SK-N-SH (cell line): ENCODE measurements around the gene SLC17A9. TPM values are rescaled to one million over a fixed set of nuclear protein-coding genes. Genes with fewer than 3 reads are reported as not detected.

Experiments used
- CTCF ChIA-PET: fragments of 300-600, 350-600 bp; formaldehyde crosslinking; extraction: SDS; loops from one replicate; lab custom pipeline; 2021; lab: Yijun Ruan, JAX
- POLR2A ChIA-PET: fragments of 350-600 bp; sonication (Branson Sonifier 250); formaldehyde crosslinking; extraction: SDS; loops from one replicate; lab custom pipeline; 2020; ENCODE audit warnings: antibody characterized with exemption, inconsistent platforms; lab: Yijun Ruan, JAX
- DNase-seq: peaks from one replicate; pipeline ENCODE4 v3.0.0; 2012
- H2AFZ ChIP-seq: fragments of 200-600 bp; sonication (generic); 2 replicates; pipeline ENCODE4 v1.8.1; 2016; ENCODE audit warnings: antibody characterized with exemption, mild to moderate bottlenecking, low read depth
- H3F3A ChIP-seq: fragments of 200-600 bp; sonication (generic); replicated peaks from 2 replicates; pipeline ENCODE3; 2016; ENCODE audit warnings: antibody characterized with exemption, mild to moderate bottlenecking; ENCODE audit not compliant: insufficient read depth
- H3K27ac ChIP-seq, 2 experiments: fragments of 200-500 bp in 1 of 2; fragments of 200-600 bp in 1 of 2; sonication (Bioruptor generic) in 1 of 2; sonication (generic), shearing (Covaris generic) in 1 of 2; 2 replicates each; pipeline versions ENCODE4 v1.5.1 to v1.6.1; 2014 to 2016; ENCODE audit warnings: low read depth in 2 of 2, inconsistent platforms in 1 of 2, low read length in 1 of 2, mild to moderate bottlenecking in 1 of 2, mixed read lengths in 1 of 2
- H3K27me3 ChIP-seq: fragments of 200-600 bp; sonication (generic), shearing (Covaris generic); 2 replicates; pipeline ENCODE4 v1.6.1; 2016; ENCODE audit warnings: mixed run types; ENCODE audit not compliant: insufficient read depth
- H3K36me3 ChIP-seq, 2 experiments: fragments of 200-500 bp in 1 of 2; fragments of 200-600 bp in 1 of 2; sonication (Bioruptor generic) in 1 of 2; sonication (generic) in 1 of 2; replicated peaks in 1 of 2; 2 replicates each; pipeline versions ENCODE3 to v1.5.1; 2014 to 2016; ENCODE audit warnings: low read length in 1 of 2, mild to moderate bottlenecking in 1 of 2; ENCODE audit not compliant: insufficient read depth in 2 of 2, control insufficient read depth in 1 of 2
- H3K4me1 ChIP-seq, 2 experiments: fragments of 200-500 bp in 1 of 2; fragments of 200-600 bp in 1 of 2; sonication (Bioruptor generic) in 1 of 2; sonication (generic), shearing (Covaris generic) in 1 of 2; 2 replicates each; pipeline versions ENCODE4 v1.5.1 to v1.6.1; 2014 to 2016; ENCODE audit warnings: low read depth in 1 of 2, low read length in 1 of 2, mixed run types in 1 of 2; ENCODE audit not compliant: insufficient read depth in 2 of 2, control insufficient read depth in 1 of 2
- H3K4me2 ChIP-seq: fragments of 200-600 bp; sonication (generic), shearing (Covaris generic); 2 replicates; pipeline ENCODE4 v1.6.1; 2017; ENCODE audit warnings: mixed run types
- H3K4me3 ChIP-seq, 2 experiments: fragments of 200-500 bp in 1 of 2; fragments of 200-600 bp in 1 of 2; sonication (Bioruptor generic) in 1 of 2; sonication (generic), shearing (Covaris generic) in 1 of 2; 2 replicates each; pipeline versions ENCODE4 v1.5.1 to v1.8.1; 2014 to 2016; ENCODE audit warnings: low read depth in 2 of 2, inconsistent platforms in 1 of 2, low read length in 1 of 2, mild to moderate bottlenecking in 1 of 2, mixed read lengths in 1 of 2, moderate library complexity in 1 of 2
- H3K79me2 ChIP-seq: fragments of 200-600 bp; sonication (generic); 2 replicates; pipeline ENCODE4 v1.8.1; 2017; ENCODE audit warnings: mild to moderate bottlenecking; ENCODE audit not compliant: insufficient read depth
- H3K9ac ChIP-seq: fragments of 200-600 bp; sonication (generic); 2 replicates; pipeline ENCODE4 v1.6.1; 2017; ENCODE audit warnings: mixed run types
- H3K9me2 ChIP-seq: fragments of 200-600 bp; sonication (generic); 2 replicates; pipeline ENCODE4 v1.6.1; 2017; ENCODE audit warnings: mixed run types
- H3K9me3 ChIP-seq: fragments of 200-600 bp; sonication (generic); 2 replicates; pipeline ENCODE4 v1.6.1; 2017; ENCODE audit warnings: mixed run types, mild to moderate bottlenecking, moderate library complexity
- H4K20me1 ChIP-seq: fragments of 200-600 bp; sonication (generic); 2 replicates; pipeline ENCODE4 v1.6.1; 2017; ENCODE audit warnings: mild to moderate bottlenecking, mixed run types; ENCODE audit not compliant: insufficient read depth
- ELF1 ChIP-seq: IDR thresholded peaks from 2 replicates; pipeline ENCODE4 v1.4.0; 2012
- FOSL2 ChIP-seq: IDR thresholded peaks from 2 replicates; pipeline ENCODE4 v1.4.0; 2012; ENCODE audit warnings: low read depth, mild to moderate bottlenecking, moderate library complexity, borderline replicate concordance
- FOXJ3 ChIP-seq: sonication (generic); formaldehyde crosslinking; IDR thresholded peaks from 2 replicates; pipeline ENCODE4 v1.5.1; 2020; ENCODE audit warnings: mild to moderate bottlenecking, missing genetic modification reagents
- GABPA ChIP-seq: IDR thresholded peaks from 2 replicates; pipeline ENCODE4 v1.4.0; 2012; ENCODE audit warnings: low read depth, mild to moderate bottlenecking
- JUND ChIP-seq: IDR thresholded peaks from 2 replicates; pipeline ENCODE4 v1.4.0; 2012
- MEF2A ChIP-seq: IDR thresholded peaks from 2 replicates; pipeline ENCODE4 v1.4.0; 2012; ENCODE audit warnings: low read depth, borderline replicate concordance
- MXI1 ChIP-seq: IDR thresholded peaks from 2 replicates; pipeline ENCODE4 v1.6.1; 2012; ENCODE audit warnings: mild to moderate bottlenecking, low read depth, low read length, improper control_type of control experiment
- NFIC ChIP-seq: IDR thresholded peaks from 2 replicates; pipeline ENCODE4 v1.4.0; 2012; ENCODE audit warnings: borderline replicate concordance
- RAD21 ChIP-seq: IDR thresholded peaks from 2 replicates; pipeline ENCODE4 v1.6.1; 2012; ENCODE audit warnings: mild to moderate bottlenecking, low read length
- RFX5 ChIP-seq: IDR thresholded peaks from 2 replicates; pipeline ENCODE4 v1.6.1; 2012; ENCODE audit warnings: mild to moderate bottlenecking, improper control_type of control experiment, low read length
- SMC3 ChIP-seq: IDR thresholded peaks from 2 replicates; pipeline ENCODE4 v1.6.1; 2012; ENCODE audit warnings: low read depth, low read length, improper control_type of control experiment
- TAF1 ChIP-seq: IDR thresholded peaks from 2 replicates; pipeline ENCODE4 v1.6.1; 2012; ENCODE audit warnings: low read depth, mild to moderate bottlenecking, low read length, moderate library complexity, borderline replicate concordance
- TCF12 ChIP-seq: IDR thresholded peaks from 2 replicates; pipeline ENCODE4 v1.4.0; 2012
- TEAD4 ChIP-seq: IDR thresholded peaks from 2 replicates; pipeline ENCODE4 v1.4.0; 2012; ENCODE audit warnings: mild to moderate bottlenecking, borderline replicate concordance; ENCODE audit not compliant: insufficient read depth
- WGBS: methylation state at CpG from one replicate; pipeline ENCODE4 v1.1.6; 2017; ENCODE audit warnings: low lambda C conversion rate; 5-methylcytosine and 5-hydroxymethylcytosine counted together
- polyA plus RNA-seq, 3 experiments: library from polyadenylated mRNA; depleted of rRNA; stranded (reverse); fragments of >200 nt; gene quantifications; 2 replicates each; pipeline ENCODE4 v1.2.3, GENCODE V29; 2012
- TF ChIP-seq, protein P1 (sequence below): fragments of 150-350 bp; IDR thresholded peaks from 2 replicates; pipeline ENCODE4 v1.6.1; 2016; ENCODE audit warnings: mild to moderate bottlenecking, low read depth, low read length
- TF ChIP-seq, protein P2 (sequence below): IDR thresholded peaks from 2 replicates; pipeline ENCODE4 v1.6.1; 2012; ENCODE audit warnings: mild to moderate bottlenecking, low read depth, low read length, moderate library complexity
- TF ChIP-seq, protein P3 (sequence below): IDR thresholded peaks from 2 replicates; pipeline ENCODE4 v1.4.0; 2012; ENCODE audit warnings: low read depth, borderline replicate concordance
- TF ChIP-seq, protein P4 (sequence below): IDR thresholded peaks from 2 replicates; pipeline ENCODE4 v1.4.0; 2012; ENCODE audit warnings: low read depth, borderline replicate concordance

Gene SLC17A9
- polyA plus RNA-seq, 1 of the 3 experiments (the other 2 are of a cell fraction): not detected

DNA sequence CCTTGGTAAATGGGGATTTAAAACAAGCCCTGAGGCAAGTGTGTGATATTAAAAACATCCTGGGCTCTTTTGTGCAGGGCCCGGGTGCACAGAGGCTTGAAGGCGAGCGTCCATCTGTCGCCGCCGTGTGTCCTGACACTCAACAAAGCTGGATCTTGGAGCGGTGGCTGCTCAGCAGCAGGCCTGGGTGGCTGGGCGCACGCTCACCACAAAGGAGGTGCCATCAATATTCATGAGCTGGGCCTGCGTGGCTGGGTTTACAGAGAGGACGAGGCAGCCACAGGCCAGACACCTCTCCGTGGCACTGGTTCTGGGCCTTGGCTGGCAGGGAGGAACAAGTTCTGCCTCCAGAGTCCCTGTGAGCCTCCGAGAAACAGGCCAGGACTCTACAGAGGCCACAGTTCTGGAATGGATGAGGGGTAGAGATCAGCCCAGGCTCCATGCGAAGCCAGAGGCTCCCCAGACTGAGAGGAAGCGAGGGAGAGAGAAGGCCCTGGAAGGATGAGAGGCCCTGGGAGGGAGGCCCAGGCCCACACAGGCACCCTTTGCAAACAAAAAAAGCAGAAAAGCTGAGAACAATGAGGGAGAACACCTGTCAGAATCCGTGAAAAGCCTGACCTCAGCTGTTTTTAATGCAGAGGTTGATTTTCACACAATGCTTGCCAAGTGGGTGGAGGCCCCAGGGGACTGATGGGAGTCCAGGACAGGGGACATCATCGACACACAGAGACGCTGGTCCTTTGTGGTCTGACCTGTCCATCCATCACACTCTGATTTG is 32.3 kb downstream of the SLC17A9 start:
- ChIA-PET CTCF (interaction anchor here (0.9 to 3.8 kb wide), 6 partner anchors 12 to 196 kb away, joined by 3 to 11 read pairs (median 4); no protein-coding TSS in a partner anchor), POLR2A (no interaction called here)
- H3K79me2 ChIP-seq: no peaks in the 10 kb centered on the region
- no peak overlapping the region for H3K4me3 ChIP-seq
- H3K27me3 ChIP-seq: peaks cover 31% of the 10 kb centered on the region
- H3K9ac ChIP-seq: no peak overlapping the region
- peaks cover 0 to 6% of the 10 kb centered on the region in 2 experiments; a peak in 1 of 4 replicates for H3K4me1 ChIP-seq
- TF ChIP-seq, protein P1, sequence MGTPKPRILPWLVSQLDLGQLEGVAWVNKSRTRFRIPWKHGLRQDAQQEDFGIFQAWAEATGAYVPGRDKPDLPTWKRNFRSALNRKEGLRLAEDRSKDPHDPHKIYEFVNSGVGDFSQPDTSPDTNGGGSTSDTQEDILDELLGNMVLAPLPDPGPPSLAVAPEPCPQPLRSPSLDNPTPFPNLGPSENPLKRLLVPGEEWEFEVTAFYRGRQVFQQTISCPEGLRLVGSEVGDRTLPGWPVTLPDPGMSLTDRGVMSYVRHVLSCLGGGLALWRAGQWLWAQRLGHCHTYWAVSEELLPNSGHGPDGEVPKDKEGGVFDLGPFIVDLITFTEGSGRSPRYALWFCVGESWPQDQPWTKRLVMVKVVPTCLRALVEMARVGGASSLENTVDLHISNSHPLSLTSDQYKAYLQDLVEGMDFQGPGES: no peak
- TF ChIP-seq GABPA (no peak), RAD21 (no peak), TEAD4 (no peak), FOSL2 (no peak), FOXJ3 (no peak), TAF1 (no peak), TCF12 (no peak)
- no peaks in the 10 kb centered on the region for H4K20me1 ChIP-seq
- H3K9me2 ChIP-seq: no peaks in the 10 kb centered on the region
- no peak overlapping the region for H3K27ac ChIP-seq
- H3K9me3 ChIP-seq: no peaks in the 10 kb centered on the region
- no peak overlapping the region for H3K4me2 ChIP-seq
- DNase-seq: no peak
- 61% methylated on average over 18 of the region's 18 CpGs for WGBS
- H3K36me3 ChIP-seq: no peaks in the 10 kb centered on the region
- H2AFZ ChIP-seq: no peak overlapping the region
- H3F3A ChIP-seq: no peaks in the 10 kb centered on the region

DNA sequence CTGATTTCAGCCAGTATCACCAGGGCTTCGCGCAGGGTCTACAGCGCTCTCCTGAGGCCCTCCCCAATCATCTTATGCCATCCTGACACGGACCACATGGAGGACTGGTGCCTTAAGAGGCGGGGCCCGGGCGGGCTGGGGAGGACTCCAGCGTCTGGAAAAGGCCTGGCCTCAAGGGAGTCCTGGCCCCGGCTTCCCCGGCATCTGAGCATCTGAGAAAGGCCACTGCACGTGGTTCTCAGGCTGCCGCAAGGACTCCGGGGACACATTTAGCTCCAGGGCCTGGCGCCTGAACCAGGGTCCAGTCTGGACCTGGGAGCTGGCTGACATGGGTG is 32.9 kb downstream of the SLC17A9 start:
- no peaks in the 10 kb centered on the region for H3K36me3 ChIP-seq
- WGBS: 17% methylated on average over 1 of the region's 14 CpGs
- ChIA-PET POLR2A (no interaction called here), CTCF (interaction anchor here (0.9 to 3.8 kb wide), 4 partner anchors 13 to 196 kb away, joined by 3 to 11 read pairs (median 6); no protein-coding TSS in a partner anchor)
- no peak overlapping the region for H3K4me2 ChIP-seq
- no peaks in the 10 kb centered on the region for H3F3A ChIP-seq
- H3K27me3 ChIP-seq: peaks cover 25% of the 10 kb centered on the region
- no peak overlapping the region for H3K9ac ChIP-seq
- DNase-seq: no peak
- H4K20me1 ChIP-seq: no peaks in the 10 kb centered on the region
- H3K9me3 ChIP-seq: no peaks in the 10 kb centered on the region
- H3K4me3 ChIP-seq: no peak overlapping the region
- no peaks in the 10 kb centered on the region for H3K79me2 ChIP-seq
- no peak overlapping the region for H2AFZ ChIP-seq
- H3K27ac ChIP-seq: no peak overlapping the region
- no peaks in the 10 kb centered on the region for H3K9me2 ChIP-seq
- H3K4me1 ChIP-seq: peaks cover 0 to 4% of the 10 kb centered on the region in 2 experiments; a peak in 1 of 4 replicates
- TF ChIP-seq TCF12 (no peak), RAD21 (no peak), MXI1 (no peak), RFX5 (no peak), MEF2A (no peak), NFIC (no peak), ELF1 (no peak), SMC3 (no peak), FOSL2 (no peak), JUND (no peak)
- TF ChIP-seq, protein P2, sequence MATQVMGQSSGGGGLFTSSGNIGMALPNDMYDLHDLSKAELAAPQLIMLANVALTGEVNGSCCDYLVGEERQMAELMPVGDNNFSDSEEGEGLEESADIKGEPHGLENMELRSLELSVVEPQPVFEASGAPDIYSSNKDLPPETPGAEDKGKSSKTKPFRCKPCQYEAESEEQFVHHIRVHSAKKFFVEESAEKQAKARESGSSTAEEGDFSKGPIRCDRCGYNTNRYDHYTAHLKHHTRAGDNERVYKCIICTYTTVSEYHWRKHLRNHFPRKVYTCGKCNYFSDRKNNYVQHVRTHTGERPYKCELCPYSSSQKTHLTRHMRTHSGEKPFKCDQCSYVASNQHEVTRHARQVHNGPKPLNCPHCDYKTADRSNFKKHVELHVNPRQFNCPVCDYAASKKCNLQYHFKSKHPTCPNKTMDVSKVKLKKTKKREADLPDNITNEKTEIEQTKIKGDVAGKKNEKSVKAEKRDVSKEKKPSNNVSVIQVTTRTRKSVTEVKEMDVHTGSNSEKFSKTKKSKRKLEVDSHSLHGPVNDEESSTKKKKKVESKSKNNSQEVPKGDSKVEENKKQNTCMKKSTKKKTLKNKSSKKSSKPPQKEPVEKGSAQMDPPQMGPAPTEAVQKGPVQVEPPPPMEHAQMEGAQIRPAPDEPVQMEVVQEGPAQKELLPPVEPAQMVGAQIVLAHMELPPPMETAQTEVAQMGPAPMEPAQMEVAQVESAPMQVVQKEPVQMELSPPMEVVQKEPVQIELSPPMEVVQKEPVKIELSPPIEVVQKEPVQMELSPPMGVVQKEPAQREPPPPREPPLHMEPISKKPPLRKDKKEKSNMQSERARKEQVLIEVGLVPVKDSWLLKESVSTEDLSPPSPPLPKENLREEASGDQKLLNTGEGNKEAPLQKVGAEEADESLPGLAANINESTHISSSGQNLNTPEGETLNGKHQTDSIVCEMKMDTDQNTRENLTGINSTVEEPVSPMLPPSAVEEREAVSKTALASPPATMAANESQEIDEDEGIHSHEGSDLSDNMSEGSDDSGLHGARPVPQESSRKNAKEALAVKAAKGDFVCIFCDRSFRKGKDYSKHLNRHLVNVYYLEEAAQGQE: no peak
- TF ChIP-seq, protein P3, sequence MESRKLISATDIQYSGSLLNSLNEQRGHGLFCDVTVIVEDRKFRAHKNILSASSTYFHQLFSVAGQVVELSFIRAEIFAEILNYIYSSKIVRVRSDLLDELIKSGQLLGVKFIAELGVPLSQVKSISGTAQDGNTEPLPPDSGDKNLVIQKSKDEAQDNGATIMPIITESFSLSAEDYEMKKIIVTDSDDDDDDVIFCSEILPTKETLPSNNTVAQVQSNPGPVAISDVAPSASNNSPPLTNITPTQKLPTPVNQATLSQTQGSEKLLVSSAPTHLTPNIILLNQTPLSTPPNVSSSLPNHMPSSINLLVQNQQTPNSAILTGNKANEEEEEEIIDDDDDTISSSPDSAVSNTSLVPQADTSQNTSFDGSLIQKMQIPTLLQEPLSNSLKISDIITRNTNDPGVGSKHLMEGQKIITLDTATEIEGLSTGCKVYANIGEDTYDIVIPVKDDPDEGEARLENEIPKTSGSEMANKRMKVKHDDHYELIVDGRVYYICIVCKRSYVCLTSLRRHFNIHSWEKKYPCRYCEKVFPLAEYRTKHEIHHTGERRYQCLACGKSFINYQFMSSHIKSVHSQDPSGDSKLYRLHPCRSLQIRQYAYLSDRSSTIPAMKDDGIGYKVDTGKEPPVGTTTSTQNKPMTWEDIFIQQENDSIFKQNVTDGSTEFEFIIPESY: no peak
- TF ChIP-seq, protein P4, sequence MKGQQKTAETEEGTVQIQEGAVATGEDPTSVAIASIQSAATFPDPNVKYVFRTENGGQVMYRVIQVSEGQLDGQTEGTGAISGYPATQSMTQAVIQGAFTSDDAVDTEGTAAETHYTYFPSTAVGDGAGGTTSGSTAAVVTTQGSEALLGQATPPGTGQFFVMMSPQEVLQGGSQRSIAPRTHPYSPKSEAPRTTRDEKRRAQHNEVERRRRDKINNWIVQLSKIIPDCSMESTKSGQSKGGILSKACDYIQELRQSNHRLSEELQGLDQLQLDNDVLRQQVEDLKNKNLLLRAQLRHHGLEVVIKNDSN: no peak
